ENCODE results near the gene CAPN3. TPM values are rescaled to one million over a fixed set of nuclear protein-coding genes. Genes with fewer than 3 reads are reported as not detected.

The CAPN3 gene
- total and polyA plus RNA-seq, 2 experiments from 2014 or later: 15.6 to 18.4 TPM

- no peaks in the 10 kb centered on the region for H3K79me2 ChIP-seq
- no peak overlapping the region for H3K27ac ChIP-seq
- no peaks in the 10 kb centered on the region for H4K20me1 ChIP-seq (ENCODE audit: insufficient read depth, poor library complexity, severe bottlenecking)
- no peaks in the 10 kb centered on the region for H3K9me3 ChIP-seq (ENCODE audit: low read depth)
- no peaks in the 10 kb centered on the region for H3K27me3 ChIP-seq
- 87% methylated on average over 24 of the region's 24 CpGs for WGBS (ENCODE audit: low lambda C conversion rate, missing lambda C conversion rate)
- no peaks in the 10 kb centered on the region for H3K9me2 ChIP-seq (replicated peaks; ENCODE audit: insufficient read depth)
- TF ChIP-seq CTCF (IDR thresholded peaks at IDR 0.05; ENCODE audit: poor library complexity): no peak
- TF ChIP-seq EZH2phosphoT487 (IDR thresholded peaks at IDR 0.05; ENCODE audit: low read depth, severe bottlenecking, unreplicated experiment): no peak
- no peak for TF ChIP-seq EZH2 (IDR thresholded peaks at IDR 0.05; ENCODE audit: borderline replicate concordance)
- H3K36me3 ChIP-seq (replicated peaks; ENCODE audit: insufficient read depth, low read depth): no peaks in the 10 kb centered on the region
- no peak for DNase-seq (ENCODE audit: low spot score)
- H3K4me1 ChIP-seq (ENCODE audit: insufficient read depth): no peaks in the 10 kb centered on the region
- no peak overlapping the region for H2AFZ ChIP-seq
- no peak overlapping the region for H3K4me2 ChIP-seq
- H3K4me3 ChIP-seq: no peak overlapping the region
Measured at GRCh38 chr15:42401544-42402454, 42.5 kb downstream of the CAPN3 start.

GRCh38 chr15:42402455-42403205, 43.3 kb downstream of the CAPN3 start:
- Histone ChIP-seq H3K79me2 (no peaks in the 10 kb centered on the region), H3K9me2 (replicated peaks; ENCODE audit: insufficient read depth) (no peaks in the 10 kb centered on the region), H3K4me1 (ENCODE audit: insufficient read depth) (no peaks in the 10 kb centered on the region), H3K4me3 (no peak overlapping the region), H4K20me1 (ENCODE audit: insufficient read depth, poor library complexity, severe bottlenecking) (no peaks in the 10 kb centered on the region), H3K36me3 (replicated peaks; ENCODE audit: insufficient read depth, low read depth) (no peaks in the 10 kb centered on the region), H2AFZ (no peak overlapping the region), H3K4me2 (no peak overlapping the region), H3K27ac (no peak overlapping the region), H3K27me3 (no peaks in the 10 kb centered on the region), H3K9me3 (ENCODE audit: low read depth) (no peaks in the 10 kb centered on the region)
- TF ChIP-seq EZH2phosphoT487 (IDR thresholded peaks at IDR 0.05; ENCODE audit: low read depth, severe bottlenecking, unreplicated experiment) (no peak), CTCF (IDR thresholded peaks at IDR 0.05; ENCODE audit: poor library complexity) (no peak)
- no peak for DNase-seq (ENCODE audit: low spot score)
- WGBS (ENCODE audit: low lambda C conversion rate, missing lambda C conversion rate): 95% methylated on average over 15 of the region's 15 CpGs

- no peak overlapping the region for H3K4me2 ChIP-seq
- no peak for TF ChIP-seq CTCF (IDR thresholded peaks at IDR 0.05; ENCODE audit: poor library complexity)
- TF ChIP-seq EZH2phosphoT487 (IDR thresholded peaks at IDR 0.05; ENCODE audit: low read depth, severe bottlenecking, unreplicated experiment): no peak
- no peak for TF ChIP-seq EZH2 (IDR thresholded peaks at IDR 0.05; ENCODE audit: borderline replicate concordance)
- H3K27ac ChIP-seq: no peak overlapping the region
- H2AFZ ChIP-seq: no peak overlapping the region
- H3K9me3 ChIP-seq (ENCODE audit: low read depth): no peaks in the 10 kb centered on the region
- H3K27me3 ChIP-seq: no peaks in the 10 kb centered on the region
- H3K79me2 ChIP-seq: no peaks in the 10 kb centered on the region
- no peaks in the 10 kb centered on the region for H4K20me1 ChIP-seq (ENCODE audit: insufficient read depth, poor library complexity, severe bottlenecking)
- no peak overlapping the region for H3K4me3 ChIP-seq
- H3K9me2 ChIP-seq (replicated peaks; ENCODE audit: insufficient read depth): no peaks in the 10 kb centered on the region
- 94% methylated on average over 7 of the region's 7 CpGs for WGBS (ENCODE audit: low lambda C conversion rate, missing lambda C conversion rate)
- no peak for DNase-seq (ENCODE audit: low spot score)
- no peaks in the 10 kb centered on the region for H3K36me3 ChIP-seq (replicated peaks; ENCODE audit: insufficient read depth, low read depth)
- no peaks in the 10 kb centered on the region for H3K4me1 ChIP-seq (ENCODE audit: insufficient read depth)
Measured at GRCh38 chr15:42403389-42403788, 44.1 kb downstream of the CAPN3 start.
